Neural progenitor cell (in vitro differentiated cells): ENCODE data around the gene ARHGEF4. TPM values are rescaled to one million over a fixed set of nuclear protein-coding genes. Genes with fewer than 3 reads are reported as not detected.
A peak's percentile ranks its signal among the peaks of the same experiment; 100 is the strongest.

Experiments
- DNase-seq: peaks from one replicate; pipeline ENCODE4 v3.0.0-alpha.2; 2016; ENCODE audit warnings: low spot score
- H2AFZ ChIP-seq: fragments of 200-600 bp; sonication (generic); replicated peaks from 2 replicates; pipeline ENCODE4 v1.6.1; 2016; ENCODE audit warnings: antibody characterized with exemption
- H3F3A ChIP-seq: fragments of 200-600 bp; sonication (generic); 2 replicates; pipeline ENCODE4 v1.6.1; 2016; ENCODE audit warnings: antibody characterized with exemption, low read depth
- H3K27ac ChIP-seq: fragments of 200-600 bp; sonication (generic); 2 replicates; pipeline ENCODE4 v1.5.1; 2016; ENCODE audit warnings: mild to moderate bottlenecking
- H3K27me3 ChIP-seq: fragments of 200-600 bp; sonication (generic); 2 replicates; pipeline ENCODE4 v1.6.1; 2016; ENCODE audit warnings: mild to moderate bottlenecking, moderate library complexity
- H3K36me3 ChIP-seq: fragments of 200-600 bp; sonication (generic); 2 replicates; pipeline ENCODE4 v1.5.1; 2016
- H3K4me1 ChIP-seq: fragments of 200-600 bp; sonication (generic); 2 replicates; pipeline ENCODE4 v1.6.1; 2016; ENCODE audit warnings: mixed run types
- H3K4me2 ChIP-seq: fragments of 200-600 bp; sonication (generic); 2 replicates; pipeline ENCODE4 v1.6.1; 2016
- H3K4me3 ChIP-seq: fragments of 200-600 bp; sonication (generic); 2 replicates; pipeline ENCODE4 v1.5.1; 2016
- H3K79me2 ChIP-seq: fragments of 200-600 bp; sonication (generic); 2 replicates; pipeline ENCODE4 v1.6.1; 2016; ENCODE audit warnings: low read depth
- H3K9ac ChIP-seq: fragments of 200-600 bp; sonication (generic); 2 replicates; pipeline ENCODE4 v1.6.1; 2016
- H3K9me3 ChIP-seq: fragments of 200-600 bp; sonication (generic); 2 replicates; pipeline ENCODE4 v1.5.1; 2016; ENCODE audit warnings: low read depth
- H4K20me1 ChIP-seq: fragments of 200-600 bp; sonication (generic); 2 replicates; pipeline ENCODE4 v1.6.1; 2016; ENCODE audit warnings: low read depth
- H3K27ac Mint-ChIP-seq: 3 replicates; pipeline ENCODE4 v1.8.0; 2021; ENCODE audit warnings: mixed read lengths
- H3K27me3 Mint-ChIP-seq: 2 replicates; pipeline ENCODE4 v1.8.0; 2022; ENCODE audit warnings: low read depth, mild to moderate bottlenecking, inconsistent platforms, moderate library complexity, mixed read lengths; ENCODE audit not compliant: insufficient read depth
- H3K36me3 Mint-ChIP-seq: 3 replicates; pipeline ENCODE4 v1.8.0; 2021; ENCODE audit warnings: mixed read lengths
- H3K4me1 Mint-ChIP-seq: 3 replicates; pipeline ENCODE4 v1.8.0; 2021; ENCODE audit warnings: mixed read lengths
- H3K4me3 Mint-ChIP-seq: 3 replicates; pipeline ENCODE4 v1.8.0; 2021; ENCODE audit warnings: mild to moderate bottlenecking, moderate library complexity, mixed read lengths
- H3K9me3 Mint-ChIP-seq: 3 replicates; pipeline ENCODE4 v1.8.0; 2020; ENCODE audit warnings: mixed read lengths
- CTCF ChIP-seq: fragments of 200-600 bp; sonication (generic); IDR thresholded peaks from 2 replicates; pipeline ENCODE4 v1.5.1; 2017; ENCODE audit warnings: antibody characterized with exemption, mild to moderate bottlenecking
- EZH2 ChIP-seq: fragments of 200-600 bp; sonication (generic); IDR thresholded peaks from 2 replicates; pipeline ENCODE4 v1.6.1; 2017; ENCODE audit warnings: antibody characterized with exemption, mild to moderate bottlenecking, moderate library complexity
- EZH2phosphoT487 ChIP-seq: fragments of 200-600 bp; sonication (generic); IDR thresholded peaks from 2 replicates; pipeline ENCODE4 v1.6.1; 2017; ENCODE audit warnings: antibody characterized with exemption
- total RNA-seq: library from RNA; depleted of rRNA; stranded (reverse); fragments of >200 nt; gene quantifications from 2 replicates; pipeline ENCODE4 v1.2.3, GENCODE V29; 2015; ENCODE audit warnings: low replicate concordance

The ARHGEF4 gene, protein sequence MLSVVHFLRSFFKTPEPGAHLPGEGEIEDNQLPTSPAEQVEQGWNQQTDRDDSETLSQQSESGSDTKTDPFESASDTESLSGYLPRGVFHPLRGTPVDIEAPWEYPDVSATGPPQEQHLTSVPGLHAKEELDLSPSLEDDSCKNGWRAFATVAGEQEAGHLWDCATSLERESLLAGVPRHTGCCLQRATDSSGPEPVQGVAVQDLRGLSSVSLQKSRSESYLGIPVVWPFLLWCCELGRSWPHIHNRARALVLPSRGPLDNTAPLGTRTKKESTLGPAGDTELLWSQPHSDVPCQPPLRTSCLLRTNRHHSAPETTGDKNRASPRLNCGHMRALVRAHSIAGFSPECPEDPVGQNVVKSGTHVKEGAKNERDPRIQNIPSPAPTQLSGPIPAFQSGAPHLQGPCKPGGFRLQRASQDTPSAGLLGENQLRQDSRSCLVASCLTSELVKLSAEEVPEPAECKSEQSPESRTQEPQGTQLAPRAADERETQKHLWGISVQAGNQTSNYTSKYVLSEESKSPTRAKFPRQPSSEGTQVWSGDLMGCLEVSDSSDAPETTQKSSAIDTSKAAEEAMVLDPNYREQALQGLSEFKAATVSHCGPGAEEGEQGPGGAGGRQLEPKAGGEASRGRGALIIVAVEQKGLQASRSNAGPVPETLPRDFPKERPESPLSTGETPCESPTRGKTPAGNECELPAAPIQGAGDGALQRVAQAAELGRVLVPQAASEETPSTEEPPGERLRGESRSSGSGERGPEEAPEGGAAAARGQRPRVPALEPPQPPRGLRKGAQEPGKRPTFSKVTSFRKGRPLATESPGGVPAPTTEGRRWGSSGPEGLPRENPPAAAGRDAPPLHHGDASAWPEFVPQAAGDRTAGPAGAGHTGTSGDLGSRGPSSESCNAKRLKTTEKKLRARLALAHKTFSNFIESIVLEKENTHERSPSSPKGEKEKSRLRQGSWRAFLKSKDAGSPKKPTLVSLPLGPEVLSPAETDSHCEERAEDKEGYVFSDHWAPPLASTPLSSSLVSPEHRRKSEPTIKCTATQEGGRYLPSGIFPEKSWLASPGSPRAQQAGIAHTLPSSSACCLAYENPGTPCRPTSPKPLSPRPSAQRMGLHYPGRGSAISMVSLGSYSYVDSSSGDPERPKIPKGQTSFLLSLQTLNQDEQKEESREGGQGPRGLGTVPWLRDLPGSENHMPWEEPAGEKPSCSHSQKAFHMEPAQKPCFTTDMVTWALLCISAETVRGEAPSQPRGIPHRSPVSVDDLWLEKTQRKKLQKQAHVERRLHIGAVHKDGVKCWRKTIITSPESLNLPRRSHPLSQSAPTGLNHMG (N-terminal part only)
- 22.8 and 44.8 TPM in 2 replicates for total RNA-seq

DNA sequence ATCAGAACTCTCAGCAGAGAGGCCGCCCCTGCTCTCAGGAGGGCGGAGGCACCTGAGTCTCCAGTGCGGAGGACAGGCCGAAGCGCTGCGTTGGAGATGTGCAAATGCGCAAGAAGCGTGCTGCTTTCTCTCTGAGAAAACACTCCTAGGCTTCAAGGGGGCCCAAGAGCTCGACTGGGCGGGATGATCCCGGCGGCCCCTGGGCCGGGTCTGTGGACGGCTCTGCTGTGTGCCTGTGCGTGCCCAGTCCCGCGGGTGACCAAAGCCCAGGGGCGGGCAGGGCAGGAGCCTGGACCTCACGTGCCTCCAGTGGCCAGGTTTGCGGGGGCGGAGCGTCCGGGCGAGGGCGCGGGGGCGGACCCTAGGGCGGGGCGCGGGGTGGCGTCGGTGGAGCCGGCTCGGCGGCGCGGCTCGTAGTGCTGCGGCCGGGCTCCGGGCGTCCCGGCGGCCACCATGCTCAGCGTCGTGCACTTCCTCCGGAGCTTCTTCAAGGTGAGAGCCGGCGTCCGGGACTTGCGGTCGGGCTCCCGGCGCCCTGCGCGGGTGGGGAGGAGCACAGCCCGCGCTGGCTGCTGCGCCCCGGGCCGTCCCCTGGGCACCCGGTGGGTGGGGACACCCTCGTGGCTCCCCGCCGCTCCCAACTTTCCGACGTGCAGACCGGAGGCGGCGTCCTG lies at the start of gene ARHGEF4:
Gene ARHGEF4 (plus strand): TSS at position 414 of the 674 bp plus-strand sequence. CDS start 40 bp downstream, at position 454.
- H3K4me1 Mint-ChIP-seq, result peaks cover 42% of the 10 kb centered on the region
- DNase-seq, result peak; percentile 90
- H3K9ac ChIP-seq, result no peak within 1 kb of the TSS
- peaks cover 25% of the 10 kb centered on the region for H3K27me3 ChIP-seq
- peak within 1 kb of the TSS; percentile 77 for H3K4me3 Mint-ChIP-seq
- H2AFZ ChIP-seq, result peak within 1 kb of the TSS; percentile 85
- peaks cover 33% of the 10 kb centered on the region for H3K4me1 ChIP-seq
- no peak within 1 kb of the TSS for H3K27ac Mint-ChIP-seq
- peak within 1 kb of the TSS; percentile 100 for H3K4me2 ChIP-seq
- H3F3A ChIP-seq, result peaks cover 11% of the 10 kb centered on the region
- H4K20me1 ChIP-seq, result no peaks in the 10 kb centered on the region
- no peaks in the 10 kb centered on the region for H3K36me3 ChIP-seq
- H3K4me3 ChIP-seq, result peak within 1 kb of the TSS; percentile 83
- peaks cover 7% of the 10 kb centered on the region for H3K79me2 ChIP-seq
- H3K9me3 ChIP-seq, result no peaks in the 10 kb centered on the region
- peaks cover 28% of the 10 kb centered on the region for H3K27me3 Mint-ChIP-seq
- no peak for TF ChIP-seq EZH2
- TF ChIP-seq CTCF, result no peak
- no peak for TF ChIP-seq EZH2phosphoT487
- H3K27ac ChIP-seq, result no peak within 1 kb of the TSS
- H3K36me3 Mint-ChIP-seq, result no peaks in the 10 kb centered on the region
- no peaks in the 10 kb centered on the region for H3K9me3 Mint-ChIP-seq

- no peak for DNase-seq
- peaks cover 3% of the 10 kb centered on the region for H3K27me3 Mint-ChIP-seq
- TF ChIP-seq EZH2phosphoT487, result no peak
- no peak for TF ChIP-seq CTCF
- no peak for TF ChIP-seq EZH2
- Histone ChIP-seq H3K4me1 (no peaks in the 10 kb centered on the region), H3K9ac (no peak overlapping the region), H3K27ac (no peak overlapping the region), H3K27me3 (no peaks in the 10 kb centered on the region), H3F3A (no peaks in the 10 kb centered on the region), H3K9me3 (no peaks in the 10 kb centered on the region), H3K4me3 (no peak overlapping the region), H2AFZ (no peak overlapping the region), H3K4me2 (no peak overlapping the region), H3K36me3 (no peaks in the 10 kb centered on the region), H3K79me2 (no peaks in the 10 kb centered on the region), H4K20me1 (no peaks in the 10 kb centered on the region)
- H3K4me1 Mint-ChIP-seq, result no peaks in the 10 kb centered on the region
- H3K27ac Mint-ChIP-seq, result no peak overlapping the region
- no peak overlapping the region for H3K4me3 Mint-ChIP-seq
- no peaks in the 10 kb centered on the region for H3K9me3 Mint-ChIP-seq
- H3K36me3 Mint-ChIP-seq, result no peaks in the 10 kb centered on the region
Measured at GRCh38 chr2:130787841-130788240, 48.9 kb upstream of the ARHGEF4 start.

DNA sequence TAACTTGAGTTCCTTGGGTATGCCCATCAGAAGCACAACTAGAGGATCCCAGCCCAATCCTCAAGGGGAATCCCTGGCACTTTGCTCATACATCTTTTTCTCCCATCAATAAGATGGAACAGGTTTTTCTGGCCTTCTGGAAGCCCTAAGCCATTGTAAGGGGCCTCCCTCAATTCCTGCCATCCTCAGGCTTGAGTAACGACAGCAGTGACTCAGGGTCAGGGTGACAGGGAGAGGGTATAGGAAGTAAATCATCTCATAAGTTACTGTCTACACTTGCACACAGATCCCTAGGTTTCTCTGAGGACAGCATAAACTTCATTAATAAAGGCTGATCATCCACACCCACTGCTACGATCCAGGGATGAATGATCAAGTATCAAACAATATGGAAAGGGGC lies 46.4 kb upstream of the ARHGEF4 start:
- Histone ChIP-seq H3K9ac (no peak overlapping the region), H3K4me3 (no peak overlapping the region), H3K4me1 (no peaks in the 10 kb centered on the region), H3K4me2 (no peak overlapping the region), H3K27ac (no peak overlapping the region), H3K36me3 (no peaks in the 10 kb centered on the region), H3K9me3 (no peaks in the 10 kb centered on the region), H3F3A (no peaks in the 10 kb centered on the region), H2AFZ (no peak overlapping the region), H3K79me2 (no peaks in the 10 kb centered on the region), H4K20me1 (no peaks in the 10 kb centered on the region), H3K27me3 (no peaks in the 10 kb centered on the region)
- H3K9me3 Mint-ChIP-seq, result no peaks in the 10 kb centered on the region
- TF ChIP-seq CTCF (no peak), EZH2 (no peak), EZH2phosphoT487 (no peak)
- H3K27me3 Mint-ChIP-seq, result peaks cover 4% of the 10 kb centered on the region
- no peaks in the 10 kb centered on the region for H3K36me3 Mint-ChIP-seq
- H3K4me3 Mint-ChIP-seq, result no peak overlapping the region
- no peak overlapping the region for H3K27ac Mint-ChIP-seq
- no peaks in the 10 kb centered on the region for H3K4me1 Mint-ChIP-seq
- no peak for DNase-seq
